Endodermal cell (in vitro differentiated cells): ENCODE measurements around the gene CHAC2. TPM values are rescaled to one million over a fixed set of nuclear protein-coding genes. Genes with fewer than 3 reads are reported as not detected.
A peak's percentile ranks its signal among the peaks of the same experiment; 100 is the strongest.

Source experiments
- DNase-seq: peaks from one replicate; pipeline ENCODE4 v3.0.0-alpha.2; 2017
- H3K27ac ChIP-seq: 2 replicates; pipeline ENCODE4 v1.5.1; 2013; ENCODE audit warnings: mild to moderate bottlenecking, low read depth, low read length, moderate library complexity
- H3K27me3 ChIP-seq: 2 replicates; pipeline ENCODE4 v1.6.1; 2013; ENCODE audit warnings: mild to moderate bottlenecking, low read length, moderate library complexity; ENCODE audit not compliant: insufficient read depth, control insufficient read depth, poor library complexity, severe bottlenecking
- H3K36me3 ChIP-seq: 2 replicates; pipeline ENCODE4 v1.7.0; 2013; ENCODE audit warnings: mild to moderate bottlenecking, low read length, moderate library complexity; ENCODE audit not compliant: control insufficient read depth, insufficient read depth
- H3K4me1 ChIP-seq: one replicate; pipeline ENCODE4 v1.7.0; 2013; ENCODE audit warnings: low read length; ENCODE audit not compliant: control insufficient read depth, insufficient read depth
- H3K4me3 ChIP-seq: 2 replicates; pipeline ENCODE4 v1.5.1; 2013; ENCODE audit warnings: mild to moderate bottlenecking, low read length, moderate library complexity
- H3K9ac ChIP-seq: 2 replicates; pipeline ENCODE4 v1.6.1; 2013; ENCODE audit warnings: mild to moderate bottlenecking, low read length, moderate library complexity; ENCODE audit not compliant: poor library complexity, severe bottlenecking; ENCODE audit errors: extremely low read depth
- H3K9me3 ChIP-seq: 2 replicates; pipeline ENCODE4 v1.6.1; 2013; ENCODE audit warnings: mild to moderate bottlenecking, low read length, moderate library complexity; ENCODE audit not compliant: control insufficient read depth
- H3K27ac Mint-ChIP-seq: 2 replicates; pipeline ENCODE4 v1.8.0; 2020; ENCODE audit warnings: mixed read lengths
- H3K27me3 Mint-ChIP-seq: 2 replicates; pipeline ENCODE4 v1.8.0; 2021; ENCODE audit warnings: mild to moderate bottlenecking, mixed read lengths; ENCODE audit not compliant: insufficient read depth
- H3K36me3 Mint-ChIP-seq: 2 replicates; pipeline ENCODE4 v1.8.0; 2020; ENCODE audit warnings: low read depth, mixed read lengths
- H3K4me1 Mint-ChIP-seq: 2 replicates; pipeline ENCODE4 v1.8.0; 2020; ENCODE audit warnings: mixed read lengths
- H3K4me3 Mint-ChIP-seq: 2 replicates; pipeline ENCODE4 v1.8.0; 2020; ENCODE audit warnings: mild to moderate bottlenecking, moderate library complexity, mixed read lengths
- H3K9me3 Mint-ChIP-seq: 2 replicates; pipeline ENCODE4 v1.8.0; 2020; ENCODE audit warnings: mild to moderate bottlenecking, mixed read lengths
- CTCF ChIP-seq: fragments of 200-600 bp; sonication (generic); conservative IDR thresholded peaks from 2 replicates; pipeline ENCODE4 v1.5.0; 2021; ENCODE audit warnings: antibody characterized with exemption, mild to moderate bottlenecking
- whole genome bisulfite sequencing, 2 experiments: methylation state at CpG; one replicate each; pipeline versions ENCODE4 v1.1.5 to v1.1.7; 2013; ENCODE audit warnings: missing lambda C conversion rate in 2 of 2, mixed read lengths in 1 of 2; ENCODE audit not compliant: insufficient coverage in 1 of 2, insufficient read length in 1 of 2; 5-methylcytosine and 5-hydroxymethylcytosine counted together
- total RNA-seq, 2 donors: library from RNA; stranded (reverse); fragmentation: NEBNext Ultra II Directional in 1 of 2; extraction: Animal tissue kit (Norgen Biotek cat#: 25700) in 1 of 2; gene quantifications; 2 replicates in 1 of 2; 3 replicates in 1 of 2; pipeline ENCODE4 v1.2.1, GENCODE V29; 2021

CHAC2 gene
- total RNA-seq, 2 donors from 2014 or later: 3.6 to 4.8 TPM

GRCh38 chr2:53769318-53769945, 1.8 kb downstream of the CHAC2 start:
- Mint-ChIP-seq H3K27me3 (no peaks in the 10 kb centered on the region), H3K36me3 (peaks cover 19% of the 10 kb centered on the region), H3K4me3 (no peak overlapping the region), H3K9me3 (no peaks in the 10 kb centered on the region), H3K4me1 (peaks cover 16% of the 10 kb centered on the region), H3K27ac (no peak overlapping the region)
- TF ChIP-seq CTCF: no peak
- Histone ChIP-seq H3K9ac (no peak overlapping the region), H3K9me3 (no peaks in the 10 kb centered on the region), H3K27me3 (no peaks in the 10 kb centered on the region), H3K4me3 (peak overlapping the region; percentile 86), H3K4me1 (no peaks in the 10 kb centered on the region), H3K36me3 (peaks cover 12% of the 10 kb centered on the region), H3K27ac (no peak overlapping the region)
- no peak for DNase-seq
- WGBS, 2 experiments: 92 to 94% methylated on average over 10 to 14 of the region's 15 CpGs

GRCh38 chr2:53770264-53770663, 2.7 kb downstream of the CHAC2 start:
- Histone ChIP-seq H3K9ac (no peak overlapping the region), H3K4me3 (no peak overlapping the region), H3K27me3 (no peaks in the 10 kb centered on the region), H3K9me3 (no peaks in the 10 kb centered on the region), H3K4me1 (no peaks in the 10 kb centered on the region), H3K27ac (no peak overlapping the region), H3K36me3 (peaks cover 17% of the 10 kb centered on the region)
- H3K27me3 Mint-ChIP-seq: no peaks in the 10 kb centered on the region
- H3K4me3 Mint-ChIP-seq: no peak overlapping the region
- WGBS, 2 experiments: 95 to 100% methylated on average over 4 of the region's 4 CpGs
- DNase-seq: no peak
- no peak overlapping the region for H3K27ac Mint-ChIP-seq
- no peaks in the 10 kb centered on the region for H3K9me3 Mint-ChIP-seq
- no peak for TF ChIP-seq CTCF
- peaks cover 16% of the 10 kb centered on the region for H3K4me1 Mint-ChIP-seq
- peaks cover 17% of the 10 kb centered on the region for H3K36me3 Mint-ChIP-seq

- no peak overlapping the region for H3K27ac ChIP-seq
- no peak for DNase-seq
- Mint-ChIP-seq H3K4me1 (peaks cover 3% of the 10 kb centered on the region), H3K4me3 (no peak overlapping the region), H3K27ac (no peak overlapping the region), H3K36me3 (peaks cover 43% of the 10 kb centered on the region), H3K27me3 (no peaks in the 10 kb centered on the region), H3K9me3 (no peaks in the 10 kb centered on the region)
- peaks cover 47% of the 10 kb centered on the region for H3K36me3 ChIP-seq
- H3K9ac ChIP-seq: no peak overlapping the region
- H3K4me3 ChIP-seq: no peak overlapping the region
- peaks cover 2% of the 10 kb centered on the region for H3K4me1 ChIP-seq
- TF ChIP-seq CTCF: no peak
- no peaks in the 10 kb centered on the region for H3K9me3 ChIP-seq
- no peaks in the 10 kb centered on the region for H3K27me3 ChIP-seq
- 83 to 100% methylated on average over 1 of the region's 1 CpG for WGBS, 2 experiments
Measured at GRCh38 chr2:53777134-53777533, 9.5 kb downstream of the CHAC2 start.
